ENCODE results near the gene BCORL1. TPM values are rescaled to one million over a fixed set of nuclear protein-coding genes. Genes with fewer than 3 reads are reported as not detected.

BCORL1 gene
- total RNA-seq, 1 donor from 2014 or later = 16.2 TPM

- peaks cover 22% of the 10 kb centered on the region for H3K36me3 Mint-ChIP-seq (ENCODE audit: low read depth)
- peak; percentile 81 for DNase-seq (ENCODE audit: low spot score)
- H3K4me3 Mint-ChIP-seq (ENCODE audit: low read depth) = peak overlapping the region; percentile 57
- H3K27me3 Mint-ChIP-seq (ENCODE audit: low read depth) = no peaks in the 10 kb centered on the region
- intact Hi-C loops (cut with micrococcal nuclease) = loop anchor here (1.0 to 5.0 kb wide), 4 partner anchors 10 to 185 kb away; partner anchors contain the start of gene ZNF280C
- H3K4me1 Mint-ChIP-seq (ENCODE audit: low read depth) = peaks cover 44% of the 10 kb centered on the region
- no peaks in the 10 kb centered on the region for H3K9me3 Mint-ChIP-seq
- peak overlapping the region; percentile 78 for H3K27ac Mint-ChIP-seq
Observed at GRCh38 chrX:130082244-130083106, 100.0 kb downstream of the BCORL1 start.

DNA sequence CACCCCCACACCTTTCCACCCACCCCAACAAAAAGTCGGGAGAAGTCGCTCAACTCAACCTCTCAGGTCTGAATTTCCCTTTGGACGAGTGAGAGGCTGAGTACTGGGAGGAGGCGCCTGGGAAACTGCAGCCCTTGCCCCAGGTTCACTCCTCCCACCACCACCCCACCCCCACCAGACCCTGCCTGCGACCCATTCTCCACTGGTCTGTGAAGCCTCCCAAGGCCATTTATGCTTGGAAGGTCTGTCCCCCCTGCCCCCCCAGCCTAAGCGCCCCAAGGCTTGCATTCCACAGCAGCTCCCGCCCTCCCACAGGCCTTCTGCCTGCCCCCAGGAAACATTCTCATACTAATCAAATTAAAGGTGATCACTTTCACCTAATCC, 100.7 kb downstream of the BCORL1 start:
- H3K27me3 Mint-ChIP-seq (ENCODE audit: low read depth) = no peaks in the 10 kb centered on the region
- H3K36me3 Mint-ChIP-seq (ENCODE audit: low read depth) = peaks cover 26% of the 10 kb centered on the region
- H3K4me1 Mint-ChIP-seq (ENCODE audit: low read depth) = peaks cover 48% of the 10 kb centered on the region
- DNase-seq (ENCODE audit: low spot score) = no peak
- intact Hi-C loops (cut with micrococcal nuclease) = loop anchor here (5.0 kb wide), 1 partner anchor 184 kb away; the partner anchor contains the start of gene ZNF280C
- H3K4me3 Mint-ChIP-seq (ENCODE audit: low read depth) = peak overlapping the region; percentile 80
- H3K27ac Mint-ChIP-seq = peak overlapping the region; percentile 91
- no peaks in the 10 kb centered on the region for H3K9me3 Mint-ChIP-seq

GRCh38 chrX:130083656-130084382, 101.4 kb downstream of the BCORL1 start:
- H3K9me3 Mint-ChIP-seq = no peaks in the 10 kb centered on the region
- intact Hi-C loops (cut with micrococcal nuclease) = loop anchor here (2.0 to 5.0 kb wide), 3 partner anchors 81 to 303 kb away; partner anchors contain the start of genes AIFM1 and ZNF280C
- H3K27ac Mint-ChIP-seq = peak overlapping the region; percentile 91
- H3K4me3 Mint-ChIP-seq (ENCODE audit: low read depth) = peak overlapping the region; percentile 80
- DNase-seq (ENCODE audit: low spot score) = peak; percentile 14
- peaks cover 24% of the 10 kb centered on the region for H3K36me3 Mint-ChIP-seq (ENCODE audit: low read depth)
- no peaks in the 10 kb centered on the region for H3K27me3 Mint-ChIP-seq (ENCODE audit: low read depth)
- H3K4me1 Mint-ChIP-seq (ENCODE audit: low read depth) = peaks cover 51% of the 10 kb centered on the region

DNA sequence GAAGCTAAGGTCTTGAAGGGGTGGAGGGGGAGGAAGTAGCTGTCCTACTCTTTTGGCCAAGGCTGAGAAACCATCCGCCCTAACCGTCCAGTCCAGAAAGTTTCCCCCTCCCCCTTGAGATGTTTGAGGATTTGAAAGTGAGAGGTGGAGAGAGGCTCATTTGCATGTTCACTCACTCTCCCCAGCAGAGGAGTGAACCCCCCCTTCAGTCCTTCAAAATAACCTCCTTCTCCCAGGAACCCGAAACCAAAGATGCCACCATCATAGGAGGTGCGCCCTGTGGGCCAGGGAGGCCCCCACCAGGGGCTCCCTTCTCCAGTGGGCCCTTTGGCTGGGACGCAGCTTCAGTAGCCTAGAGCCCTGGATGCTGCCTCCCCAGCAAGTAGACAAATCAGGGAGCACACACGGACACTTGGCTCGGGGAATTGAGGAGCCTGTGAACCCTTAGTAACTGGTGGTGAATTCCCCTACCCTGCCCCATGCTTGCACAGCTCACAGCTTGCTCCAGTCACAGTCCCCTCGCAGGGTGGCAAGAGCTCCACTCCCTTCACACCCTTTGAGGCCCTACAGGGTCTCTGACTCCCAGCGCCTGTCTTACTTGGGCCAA, 102.3 kb downstream of the BCORL1 start:
- H3K4me3 Mint-ChIP-seq (ENCODE audit: low read depth) = peak overlapping the region; percentile 80
- peaks cover 22% of the 10 kb centered on the region for H3K36me3 Mint-ChIP-seq (ENCODE audit: low read depth)
- H3K27ac Mint-ChIP-seq = peak overlapping the region; percentile 91
- H3K4me1 Mint-ChIP-seq (ENCODE audit: low read depth) = peaks cover 51% of the 10 kb centered on the region
- no peak for DNase-seq (ENCODE audit: low spot score)
- H3K27me3 Mint-ChIP-seq (ENCODE audit: low read depth) = no peaks in the 10 kb centered on the region
- intact Hi-C loops (cut with micrococcal nuclease) = loop anchor here (2.0 to 5.0 kb wide), 3 partner anchors 80 to 304 kb away; partner anchors contain the start of genes AIFM1 and ZNF280C
- H3K9me3 Mint-ChIP-seq = no peaks in the 10 kb centered on the region

DNA sequence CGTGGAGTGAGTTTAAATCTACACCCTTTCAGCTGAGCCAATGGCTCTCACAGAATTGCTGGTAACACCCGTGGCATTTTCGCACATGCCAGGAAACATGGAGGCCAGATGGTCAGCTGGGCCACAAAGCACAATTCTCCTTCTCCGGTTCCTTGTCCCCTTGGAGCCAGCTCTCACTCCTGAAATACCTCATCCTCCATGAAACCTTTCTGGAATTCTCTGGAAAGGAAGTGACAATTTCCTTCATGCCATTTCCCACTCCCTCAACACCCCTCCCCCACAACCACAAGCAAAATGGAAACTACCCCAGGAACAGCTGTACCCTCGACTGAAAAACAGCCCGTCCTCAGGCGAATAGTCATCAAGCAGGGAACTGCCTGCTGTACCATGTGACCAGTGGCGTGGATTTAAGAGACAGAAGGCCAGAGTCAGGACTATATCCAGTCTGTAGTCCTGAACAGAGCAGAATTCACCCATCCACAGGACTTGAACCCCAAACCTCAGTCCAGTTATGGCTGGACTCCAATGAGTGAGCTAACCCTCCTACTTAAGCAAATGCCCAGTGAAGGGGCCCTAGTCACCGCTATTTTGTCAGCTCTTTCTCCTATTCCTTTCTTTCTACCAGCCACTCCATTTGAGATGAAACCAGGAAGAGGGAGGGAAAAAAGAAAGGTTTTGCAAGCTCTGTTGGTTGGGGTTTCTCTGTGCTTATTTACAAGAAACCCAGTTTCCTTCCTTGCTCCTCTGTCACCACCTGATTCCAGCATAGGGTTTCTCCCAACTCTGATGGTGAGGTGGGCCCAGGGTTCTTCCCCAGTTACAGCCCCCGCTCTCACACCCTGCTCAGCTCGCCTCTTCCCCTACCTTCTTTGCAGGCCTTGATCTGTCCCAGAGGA, 103.4 kb downstream of the BCORL1 start:
- Mint-ChIP-seq H3K4me3 (ENCODE audit: low read depth) (peak overlapping the region; percentile 80), H3K36me3 (ENCODE audit: low read depth) (peaks cover 18% of the 10 kb centered on the region), H3K27me3 (ENCODE audit: low read depth) (no peaks in the 10 kb centered on the region), H3K27ac (peak overlapping the region; percentile 91), H3K4me1 (ENCODE audit: low read depth) (peaks cover 52% of the 10 kb centered on the region), H3K9me3 (no peaks in the 10 kb centered on the region)
- intact Hi-C loops (cut with micrococcal nuclease) = loop anchor here (2.0 kb wide), 4 partner anchors 25 to 305 kb away; partner anchors contain the start of genes AIFM1 and ELF4
- DNase-seq (ENCODE audit: low spot score) = no peak

GRCh38 chrX:130086447-130087206, 104.2 kb downstream of the BCORL1 start:
- Mint-ChIP-seq H3K9me3 (no peaks in the 10 kb centered on the region), H3K36me3 (ENCODE audit: low read depth) (peaks cover 14% of the 10 kb centered on the region), H3K4me3 (ENCODE audit: low read depth) (peak overlapping the region; percentile 80), H3K27me3 (ENCODE audit: low read depth) (no peaks in the 10 kb centered on the region), H3K4me1 (ENCODE audit: low read depth) (peaks cover 46% of the 10 kb centered on the region), H3K27ac (peak overlapping the region; percentile 91)
- DNase-seq (ENCODE audit: low spot score) = peak; percentile 63
- intact Hi-C loops (cut with micrococcal nuclease) = loop anchor here (2.0 kb wide), 2 partner anchors 24 to 86 kb away; partner anchors contain the start of gene ELF4

GRCh38 chrX:130090364-130090763, 107.9 kb downstream of the BCORL1 start:
- H3K27ac Mint-ChIP-seq = peak overlapping the region; percentile 72
- H3K9me3 Mint-ChIP-seq = no peaks in the 10 kb centered on the region
- H3K36me3 Mint-ChIP-seq (ENCODE audit: low read depth) = peaks cover 8% of the 10 kb centered on the region
- intact Hi-C loops (cut with micrococcal nuclease) = no loop called here
- H3K4me1 Mint-ChIP-seq (ENCODE audit: low read depth) = peaks cover 41% of the 10 kb centered on the region
- no peak for DNase-seq (ENCODE audit: low spot score)
- no peaks in the 10 kb centered on the region for H3K27me3 Mint-ChIP-seq (ENCODE audit: low read depth)
- peak overlapping the region; percentile 17 for H3K4me3 Mint-ChIP-seq (ENCODE audit: low read depth)

GRCh38 chrX:130091980-130092522, 109.6 kb downstream of the BCORL1 start:
- intact Hi-C loops (cut with micrococcal nuclease) = loop anchor here (1.0 kb wide), 2 partner anchors 10 to 17 kb away; no protein-coding TSS in a partner anchor
- Mint-ChIP-seq H3K4me1 (ENCODE audit: low read depth) (peaks cover 34% of the 10 kb centered on the region), H3K4me3 (ENCODE audit: low read depth) (peak overlapping the region; percentile 90)

GRCh38 chrX:130093271-130093670, 110.8 kb downstream of the BCORL1 start:
- no peak for DNase-seq (ENCODE audit: low spot score)
- Mint-ChIP-seq H3K4me3 (ENCODE audit: low read depth) (no peak overlapping the region), H3K27me3 (ENCODE audit: low read depth) (no peaks in the 10 kb centered on the region), H3K4me1 (ENCODE audit: low read depth) (peaks cover 34% of the 10 kb centered on the region), H3K36me3 (ENCODE audit: low read depth) (peaks cover 4% of the 10 kb centered on the region), H3K27ac (no peak overlapping the region), H3K9me3 (no peaks in the 10 kb centered on the region)
- intact Hi-C loops (cut with micrococcal nuclease) = no loop called here

More at GRCh38 chrX:130091980-130092522, 109.6 kb downstream of the BCORL1 start:
- Mint-ChIP-seq H3K27ac (peak overlapping the region; percentile 95), H3K36me3 (ENCODE audit: low read depth) (peaks cover 8% of the 10 kb centered on the region), H3K27me3 (ENCODE audit: low read depth) (no peaks in the 10 kb centered on the region), H3K9me3 (no peaks in the 10 kb centered on the region)
- DNase-seq (ENCODE audit: low spot score) = peak; percentile 84

- intact Hi-C loops (cut with micrococcal nuclease) = no loop called here
- peaks cover 33% of the 10 kb centered on the region for H3K4me1 Mint-ChIP-seq (ENCODE audit: low read depth)
- no peaks in the 10 kb centered on the region for H3K27me3 Mint-ChIP-seq (ENCODE audit: low read depth)
- H3K36me3 Mint-ChIP-seq (ENCODE audit: low read depth) = peaks cover under 1% of the 10 kb centered on the region
- no peak overlapping the region for H3K27ac Mint-ChIP-seq
- no peak for DNase-seq (ENCODE audit: low spot score)
- H3K4me3 Mint-ChIP-seq (ENCODE audit: low read depth) = no peak overlapping the region
- H3K9me3 Mint-ChIP-seq = no peaks in the 10 kb centered on the region
Observed at GRCh38 chrX:130094696-130095095, 112.3 kb downstream of the BCORL1 start.
